BLaER1 treated with 17β-estradiol and CSF1 and Interleukin-3, amounts not matched to agents 10 nM and 100 nM (cell line): ENCODE results near the gene TET2.

Experiments
- H3K27ac ChIP-seq, 11 experiments: shearing (Covaris generic); formaldehyde crosslinking; 2 replicates each; pipeline ENCODE4 v1.8.1; 2022
- H3K27me3 ChIP-seq, 11 experiments: shearing (Covaris generic); formaldehyde crosslinking; 2 replicates each; pipeline ENCODE4 v1.8.1; 2022
- H3K36me3 ChIP-seq, 11 experiments: shearing (Covaris generic); formaldehyde crosslinking; 2 replicates each; pipeline ENCODE4 v1.8.1; 2022
- H3K4me1 ChIP-seq, 10 experiments: shearing (Covaris generic); formaldehyde crosslinking; 2 replicates each; pipeline ENCODE4 v1.8.1; 2022
- H3K4me2 ChIP-seq, 11 experiments: shearing (Covaris generic); formaldehyde crosslinking; 2 replicates each; pipeline ENCODE4 v1.8.1; 2022
- H3K4me3 ChIP-seq, 10 experiments: shearing (Covaris generic); formaldehyde crosslinking; 2 replicates each; pipeline ENCODE4 v1.8.1; 2022
- H3K9ac ChIP-seq, 11 experiments: shearing (Covaris generic); formaldehyde crosslinking; 2 replicates each; pipeline ENCODE4 v1.8.1; 2022
- H3K9me3 ChIP-seq, 11 experiments: shearing (Covaris generic); formaldehyde crosslinking; replicated peaks in 1 of 11; 2 replicates each; pipeline ENCODE4 v1.8.1; 2022
- H4K20me1 ChIP-seq, 11 experiments: shearing (Covaris generic); formaldehyde crosslinking; 2 replicates each; pipeline ENCODE4 v1.8.1; 2022
- Cebpa-rat ChIP-seq, 11 experiments: shearing (Covaris generic); IDR thresholded peaks; 2 replicates each; pipeline ENCODE4 v1.8.1; 2022

The TET2 gene

GRCh38 chr4:105145903-105146275, 787 bp upstream of the TET2 start:
- H3K9me3 ChIP-seq = peaks cover 0 to 17% (median 0%) of the 10 kb centered on the region in 11 experiments; a peak in 2 of 22 replicates
- H3K4me3 ChIP-seq = peak overlapping the region; percentile 75 to 95 (median 86)
- TF ChIP-seq Cebpa-rat (IDR thresholded peaks at IDR 0.05) = no peak
- H4K20me1 ChIP-seq = peaks cover 0 to 30% (median 15%) of the 10 kb centered on the region in 11 experiments; a peak in 15 of 22 replicates
- H3K4me1 ChIP-seq = peaks cover 15 to 52% (median 34%) of the 10 kb centered on the region in 10 experiments; a peak in 19 of 20 replicates
- H3K9ac ChIP-seq = peak overlapping the region; percentile 88 to 99 (median 96)
- H3K36me3 ChIP-seq = peaks cover 0 to 10% (median 0%) of the 10 kb centered on the region in 11 experiments; a peak in 7 of 22 replicates
- peaks cover 0 to 23% (median 20%) of the 10 kb centered on the region in 11 experiments; a peak in 14 of 22 replicates for H3K27me3 ChIP-seq
- H3K4me2 ChIP-seq = peak overlapping the region; percentile 82 to 93 (median 88)
- H3K27ac ChIP-seq = peak overlapping the region; percentile 86 to 100 (median 97)

DNA sequence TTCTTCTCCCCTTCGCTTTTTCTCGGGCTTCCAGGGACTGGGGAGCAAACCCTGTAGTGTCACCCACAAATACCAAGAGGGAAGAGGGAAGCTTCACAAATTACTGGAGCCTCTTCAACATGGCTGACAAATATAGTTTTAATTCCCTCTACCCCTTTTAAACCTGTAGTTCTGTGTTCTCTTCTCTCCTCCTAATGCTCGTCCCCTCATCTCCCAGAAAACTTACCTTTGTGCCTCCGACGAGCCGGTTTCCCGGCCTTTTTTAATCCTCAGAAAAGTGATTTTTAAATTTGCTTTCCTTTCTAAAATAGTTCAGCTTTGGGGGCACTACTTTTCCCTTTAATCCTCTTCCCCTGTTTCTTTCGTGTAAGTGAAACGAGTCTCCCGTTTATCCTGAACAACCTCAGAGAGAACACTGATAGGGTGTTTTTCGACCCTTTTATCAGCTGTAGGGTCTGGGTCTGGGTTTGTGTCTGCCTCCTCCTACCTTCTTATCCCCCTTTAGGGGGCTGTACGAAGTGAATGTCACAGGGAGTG, 408 bp downstream of the TET2 start:
- Histone ChIP-seq H3K4me2 (peak overlapping the region in 10 of 11 experiments; percentile 17 to 93 (median 90); a peak in 18 of 22 replicates), H3K4me1 (peaks cover 15 to 54% (median 35%) of the 10 kb centered on the region in 10 experiments; a peak in 19 of 20 replicates), H3K4me3 (peak overlapping the region; percentile 75 to 95 (median 86)), H3K9me3 (peaks cover 0 to 25% (median 0%) of the 10 kb centered on the region in 11 experiments; a peak in 7 of 22 replicates), H3K36me3 (peaks cover 0 to 20% (median 7%) of the 10 kb centered on the region in 11 experiments; a peak in 9 of 22 replicates), H4K20me1 (peaks cover 0 to 42% (median 25%) of the 10 kb centered on the region in 11 experiments; a peak in 15 of 22 replicates), H3K9ac (peak overlapping the region; percentile 88 to 99 (median 96)), H3K27ac (peak overlapping the region; percentile 86 to 100 (median 97)), H3K27me3 (peaks cover 0 to 23% (median 20%) of the 10 kb centered on the region in 11 experiments; a peak in 14 of 22 replicates)
- TF ChIP-seq Cebpa-rat (IDR thresholded peaks at IDR 0.05) = no peak

GRCh38 chr4:105147553-105148161, 981 bp downstream of the TET2 start:
- Histone ChIP-seq H3K27ac (peak overlapping the region; percentile 86 to 100 (median 97)), H4K20me1 (peaks cover 0 to 47% (median 28%) of the 10 kb centered on the region in 11 experiments; a peak in 15 of 22 replicates), H3K4me2 (peak overlapping the region; percentile 85 to 96 (median 91); a peak in 21 of 22 replicates), H3K9me3 (peaks cover 0 to 31% (median 2%) of the 10 kb centered on the region in 11 experiments; a peak in 9 of 22 replicates), H3K36me3 (peaks cover 0 to 25% (median 7%) of the 10 kb centered on the region in 11 experiments; a peak in 9 of 22 replicates), H3K27me3 (peaks cover 0 to 23% (median 20%) of the 10 kb centered on the region in 11 experiments; a peak in 14 of 22 replicates), H3K9ac (peak overlapping the region; percentile 88 to 99 (median 96)), H3K4me1 (peaks cover 15 to 57% (median 35%) of the 10 kb centered on the region in 10 experiments; a peak in 19 of 20 replicates), H3K4me3 (peak overlapping the region; percentile 75 to 95 (median 86))
- TF ChIP-seq Cebpa-rat (IDR thresholded peaks at IDR 0.05) = no peak

DNA sequence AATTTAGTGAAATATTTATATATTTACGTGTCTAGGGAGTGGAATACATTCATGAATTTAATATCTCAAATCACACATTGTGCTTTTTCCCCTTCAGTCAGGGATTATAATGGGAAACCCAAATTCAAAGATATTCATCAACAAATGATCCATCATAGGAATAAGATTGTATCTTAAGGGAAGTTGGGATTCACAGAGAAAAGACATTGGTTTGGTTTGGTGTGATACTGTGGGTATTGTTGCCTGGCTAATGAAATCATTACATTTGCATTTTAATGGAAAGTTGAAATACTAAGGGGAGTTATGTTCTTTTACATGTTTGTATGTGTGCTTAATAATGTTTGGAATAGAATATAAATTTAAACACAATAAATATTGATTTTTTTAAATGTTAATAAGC, 1.7 kb downstream of the TET2 start:
- H3K4me2 ChIP-seq = peak overlapping the region; percentile 85 to 96 (median 91); a peak in 20 of 22 replicates
- peak overlapping the region; percentile 88 to 99 (median 96); a peak in 19 of 22 replicates for H3K9ac ChIP-seq
- H3K4me1 ChIP-seq = peaks cover 15 to 59% (median 35%) of the 10 kb centered on the region in 10 experiments; a peak in 19 of 20 replicates
- peak overlapping the region in 7 of 11 experiments; percentile 92 to 100 (median 98); a peak in 14 of 22 replicates for H3K27ac ChIP-seq
- TF ChIP-seq Cebpa-rat (IDR thresholded peaks at IDR 0.05) = no peak
- H3K36me3 ChIP-seq = peaks cover 0 to 31% (median 8%) of the 10 kb centered on the region in 11 experiments; a peak in 11 of 22 replicates
- H3K9me3 ChIP-seq = peaks cover 0 to 36% (median 7%) of the 10 kb centered on the region in 11 experiments; a peak in 10 of 22 replicates
- H3K27me3 ChIP-seq = peaks cover 0 to 23% (median 20%) of the 10 kb centered on the region in 11 experiments; a peak in 14 of 22 replicates
- peaks cover 0 to 54% (median 33%) of the 10 kb centered on the region in 11 experiments; a peak in 15 of 22 replicates for H4K20me1 ChIP-seq
- H3K4me3 ChIP-seq = peak overlapping the region; percentile 75 to 95 (median 86)

- peaks cover 0 to 31% (median 9%) of the 10 kb centered on the region in 11 experiments; a peak in 11 of 22 replicates for H3K36me3 ChIP-seq
- H3K4me3 ChIP-seq = peak overlapping the region in 9 of 10 experiments; percentile 75 to 95 (median 85); a peak in 16 of 20 replicates
- H3K9ac ChIP-seq = peak overlapping the region in 5 of 11 experiments; percentile 96 to 99 (median 98); a peak in 11 of 22 replicates
- peak overlapping the region in 5 of 11 experiments; percentile 97 to 100 (median 99); a peak in 9 of 22 replicates for H3K27ac ChIP-seq
- peaks cover 0 to 23% (median 20%) of the 10 kb centered on the region in 11 experiments; a peak in 14 of 22 replicates for H3K27me3 ChIP-seq
- no peak for TF ChIP-seq Cebpa-rat (IDR thresholded peaks at IDR 0.05)
- peaks cover 0 to 36% (median 12%) of the 10 kb centered on the region in 11 experiments; a peak in 10 of 22 replicates for H3K9me3 ChIP-seq
- peak overlapping the region; percentile 38 to 96 (median 91); a peak in 19 of 22 replicates for H3K4me2 ChIP-seq
- peaks cover 15 to 59% (median 35%) of the 10 kb centered on the region in 10 experiments; a peak in 19 of 20 replicates for H3K4me1 ChIP-seq
- H4K20me1 ChIP-seq = peaks cover 0 to 58% (median 34%) of the 10 kb centered on the region in 11 experiments; a peak in 15 of 22 replicates
Measured at GRCh38 chr4:105148776-105149175, 2.1 kb downstream of the TET2 start.

DNA sequence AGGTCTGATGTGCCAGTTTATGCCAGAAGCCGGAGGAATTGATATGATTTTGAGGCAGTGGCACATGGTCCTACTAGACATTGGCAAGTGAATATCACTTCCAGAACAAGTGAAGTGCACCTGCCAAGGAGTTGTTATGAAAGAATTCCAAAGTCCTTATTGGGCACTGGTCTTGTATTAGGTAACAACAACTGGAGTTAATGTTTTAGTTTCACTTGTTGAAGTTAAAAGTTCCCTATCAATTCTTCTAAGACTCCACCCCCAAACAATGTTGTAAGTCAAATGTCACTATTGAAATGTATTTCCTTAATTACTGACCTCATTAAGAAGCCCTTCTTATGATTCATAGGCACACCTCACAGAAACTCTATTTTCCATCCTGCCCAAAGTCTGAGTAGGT, 3.1 kb downstream of the TET2 start:
- peaks cover 19 to 59% (median 36%) of the 10 kb centered on the region in 10 experiments for H3K4me1 ChIP-seq
- H3K9me3 ChIP-seq = peaks cover 0 to 34% (median 12%) of the 10 kb centered on the region in 11 experiments; a peak in 10 of 22 replicates
- H3K27ac ChIP-seq = peak overlapping the region in 3 of 11 experiments; percentile 99 to 100 (median 99); a peak in 6 of 22 replicates
- peak overlapping the region in 3 of 11 experiments; percentile 98 to 99 (median 99); a peak in 6 of 22 replicates for H3K9ac ChIP-seq
- peaks cover 0 to 68% (median 41%) of the 10 kb centered on the region in 11 experiments; a peak in 15 of 22 replicates for H4K20me1 ChIP-seq
- H3K4me2 ChIP-seq = peak overlapping the region; percentile 18 to 96 (median 87); a peak in 21 of 22 replicates
- TF ChIP-seq Cebpa-rat (IDR thresholded peaks at IDR 0.05) = no peak
- H3K4me3 ChIP-seq = peak overlapping the region in 5 of 10 experiments; percentile 75 to 95 (median 85); a peak in 9 of 20 replicates
- peaks cover 0 to 37% (median 10%) of the 10 kb centered on the region in 11 experiments; a peak in 12 of 22 replicates for H3K36me3 ChIP-seq
- H3K27me3 ChIP-seq = peaks cover 0 to 17% (median 16%) of the 10 kb centered on the region in 11 experiments; a peak in 14 of 22 replicates

- Histone ChIP-seq H3K9ac (peak overlapping the region in 2 of 11 experiments; percentile 30; a peak in 2 of 22 replicates), H3K27me3 (peaks cover 0 to 10% (median 8%) of the 10 kb centered on the region in 11 experiments; a peak in 14 of 22 replicates), H3K27ac (peak overlapping the region in 1 of 11 experiments; percentile 6; a peak in 1 of 22 replicates), H4K20me1 (peaks cover 0 to 75% (median 48%) of the 10 kb centered on the region in 11 experiments; a peak in 16 of 22 replicates), H3K4me2 (peak overlapping the region in 5 of 11 experiments; percentile 18 to 96 (median 91); a peak in 9 of 22 replicates), H3K9me3 (peaks cover 0 to 30% (median 12%) of the 10 kb centered on the region in 11 experiments; a peak in 10 of 22 replicates), H3K36me3 (peaks cover 0 to 44% (median 10%) of the 10 kb centered on the region in 11 experiments; a peak in 13 of 22 replicates), H3K4me3 (peak overlapping the region in 3 of 10 experiments; percentile 75 to 92 (median 85); a peak in 6 of 20 replicates), H3K4me1 (peaks cover 25 to 63% (median 38%) of the 10 kb centered on the region in 10 experiments)
- no peak for TF ChIP-seq Cebpa-rat (IDR thresholded peaks at IDR 0.05)
Measured at GRCh38 chr4:105150503-105150902, 3.8 kb downstream of the TET2 start.
